Activated CD8-positive, alpha-beta memory T cell treated with anti-CD3 and anti-CD28 coated beads, Interleukin-2, amount 10 ng/mL, durations not matched to agents 7 days and 5 days (primary cell): ENCODE measurements around the gene SBF2. TPM values are rescaled to one million over a fixed set of nuclear protein-coding genes. Genes with fewer than 3 reads are reported as not detected.
"Not testable (repeated sequence)": the region's sequence is repeated elsewhere in the genome, so short reads cannot be mapped to it uniquely, and the experiment has no call there.

Source experiments
- ATAC-seq: fragments of 150-1000 bp; cut with Tn5 transposase; one replicate; pipeline ENCODE4 v1.10.0; 2021; ENCODE audit warnings: moderate library complexity
- CTCF ChIA-PET: fragments of 350-600 bp; sonication (Branson Sonifier 250); formaldehyde crosslinking; loops from one replicate; lab custom pipeline; 2021; ENCODE audit warnings: antibody characterized with exemption; lab: Charles Lee
- DNase-seq: peaks from one replicate; pipeline ENCODE4 v3.0.0-alpha.2; 2020
- H3K27ac Mint-ChIP-seq: one replicate; pipeline ENCODE4 v1.8.0; 2021; ENCODE audit warnings: mild to moderate bottlenecking, mixed read lengths
- H3K27me3 Mint-ChIP-seq: one replicate; pipeline ENCODE4 v1.8.0; 2021; ENCODE audit warnings: mixed read lengths
- H3K36me3 Mint-ChIP-seq: one replicate; pipeline ENCODE4 v1.8.0; 2021; ENCODE audit warnings: mild to moderate bottlenecking, mixed read lengths
- H3K4me1 Mint-ChIP-seq: one replicate; pipeline ENCODE4 v1.8.0; 2021; ENCODE audit warnings: mixed read lengths
- H3K4me3 Mint-ChIP-seq: one replicate; pipeline ENCODE4 v1.8.0; 2021; ENCODE audit warnings: mild to moderate bottlenecking, moderate library complexity, mixed read lengths
- H3K9me3 Mint-ChIP-seq: one replicate; pipeline ENCODE4 v1.8.0; 2022; ENCODE audit warnings: low read depth, mixed read lengths
- total RNA-seq, 2 experiments: library from RNA; stranded (reverse); gene quantifications; one replicate each; pipeline ENCODE4 v1.2.3, GENCODE V29; 2021

Gene SBF2
- total RNA-seq, 2 experiments from 2014 or later, result 4.6 to 8.3 TPM

GRCh38 chr11:10149553-10149952 is 144.5 kb downstream of the SBF2 start:
- DNase-seq (no peak), ATAC-seq (no peak)
- Mint-ChIP-seq H3K36me3 (no peaks in the 10 kb centered on the region), H3K9me3 (peaks cover 5% of the 10 kb centered on the region), H3K4me3 (no peak overlapping the region), H3K27ac (no peak overlapping the region), H3K4me1 (no peaks in the 10 kb centered on the region), H3K27me3 (no peaks in the 10 kb centered on the region)
- CTCF ChIA-PET, result no interaction called here

- Mint-ChIP-seq H3K4me3 (no peak overlapping the region), H3K27ac (no peak overlapping the region), H3K4me1 (no peaks in the 10 kb centered on the region), H3K27me3 (no peaks in the 10 kb centered on the region), H3K9me3 (peaks cover 5% of the 10 kb centered on the region), H3K36me3 (no peaks in the 10 kb centered on the region)
- no peak for ATAC-seq
- CTCF ChIA-PET, result no interaction called here
- DNase-seq, result no peak
Observed at GRCh38 chr11:10147195-10147594, 146.8 kb downstream of the SBF2 start.

- no peaks in the 10 kb centered on the region for H3K27me3 Mint-ChIP-seq
- no peak for DNase-seq
- H3K9me3 Mint-ChIP-seq, result peaks cover 5% of the 10 kb centered on the region
- CTCF ChIA-PET, result no interaction called here
- no peak overlapping the region for H3K4me3 Mint-ChIP-seq
- no peak overlapping the region for H3K27ac Mint-ChIP-seq
- H3K36me3 Mint-ChIP-seq, result no peaks in the 10 kb centered on the region
- no peaks in the 10 kb centered on the region for H3K4me1 Mint-ChIP-seq
- no peak for ATAC-seq
Observed at GRCh38 chr11:10144954-10145353, 149.1 kb downstream of the SBF2 start.

GRCh38 chr11:10139656-10140055 is 154.4 kb downstream of the SBF2 start:
- CTCF ChIA-PET, result no interaction called here
- no peaks in the 10 kb centered on the region for H3K27me3 Mint-ChIP-seq
- H3K4me3 Mint-ChIP-seq, result no peak overlapping the region
- H3K4me1 Mint-ChIP-seq, result no peaks in the 10 kb centered on the region
- peaks cover 3% of the 10 kb centered on the region for H3K36me3 Mint-ChIP-seq
- H3K27ac Mint-ChIP-seq, result no peak overlapping the region
- H3K9me3 Mint-ChIP-seq, result peaks cover 4% of the 10 kb centered on the region
- no peak for DNase-seq
- ATAC-seq, result no peak

- CTCF ChIA-PET, result no interaction called here
- Mint-ChIP-seq H3K4me3 (no peak overlapping the region), H3K27ac (no peak overlapping the region), H3K4me1 (no peaks in the 10 kb centered on the region), H3K9me3 (peaks cover 4% of the 10 kb centered on the region), H3K36me3 (peaks cover 3% of the 10 kb centered on the region), H3K27me3 (no peaks in the 10 kb centered on the region)
- no peak for DNase-seq
- ATAC-seq, result no peak
Observed at GRCh38 chr11:10139143-10139542, 154.9 kb downstream of the SBF2 start.

GRCh38 chr11:10134975-10135481 is 159.0 kb downstream of the SBF2 start:
- CTCF ChIA-PET, result no interaction called here
- Mint-ChIP-seq H3K4me1 (no peaks in the 10 kb centered on the region), H3K36me3 (peaks cover 3% of the 10 kb centered on the region), H3K27ac (no peak overlapping the region), H3K27me3 (no peaks in the 10 kb centered on the region), H3K4me3 (no peak overlapping the region), H3K9me3 (peaks cover 4% of the 10 kb centered on the region)
- no peak for DNase-seq
- no peak for ATAC-seq

- H3K4me3 Mint-ChIP-seq, H3K27me3 Mint-ChIP-seq, CTCF ChIA-PET, ATAC-seq, DNase-seq, H3K4me1 Mint-ChIP-seq, H3K36me3 Mint-ChIP-seq, H3K9me3 Mint-ChIP-seq, H3K27ac Mint-ChIP-seq: not testable (repeated sequence)
Observed at GRCh38 chr11:10134226-10134625, 159.8 kb downstream of the SBF2 start.

- H3K27me3 Mint-ChIP-seq, H3K4me1 Mint-ChIP-seq, CTCF ChIA-PET, DNase-seq, H3K9me3 Mint-ChIP-seq, H3K27ac Mint-ChIP-seq, H3K36me3 Mint-ChIP-seq, ATAC-seq, H3K4me3 Mint-ChIP-seq: not testable (repeated sequence)
Observed at GRCh38 chr11:10133251-10133650, 160.8 kb downstream of the SBF2 start.

GRCh38 chr11:10130875-10131274 is 163.1 kb downstream of the SBF2 start:
- no peak overlapping the region for H3K27ac Mint-ChIP-seq
- H3K9me3 Mint-ChIP-seq, result peaks cover 4% of the 10 kb centered on the region
- ATAC-seq (no peak), DNase-seq (no peak)
- peaks cover 3% of the 10 kb centered on the region for H3K36me3 Mint-ChIP-seq
- no peaks in the 10 kb centered on the region for H3K27me3 Mint-ChIP-seq
- H3K4me1 Mint-ChIP-seq, result no peaks in the 10 kb centered on the region
- H3K4me3 Mint-ChIP-seq, result no peak overlapping the region
- CTCF ChIA-PET, result no interaction called here

GRCh38 chr11:10129184-10129583 is 164.8 kb downstream of the SBF2 start:
- H3K36me3 Mint-ChIP-seq, H3K4me1 Mint-ChIP-seq, H3K4me3 Mint-ChIP-seq, H3K9me3 Mint-ChIP-seq, ATAC-seq, DNase-seq, H3K27me3 Mint-ChIP-seq, CTCF ChIA-PET, H3K27ac Mint-ChIP-seq: not testable (repeated sequence)

- Mint-ChIP-seq H3K36me3 (no peaks in the 10 kb centered on the region), H3K4me1 (peaks cover 3% of the 10 kb centered on the region), H3K9me3 (no peaks in the 10 kb centered on the region), H3K27me3 (no peaks in the 10 kb centered on the region), H3K27ac (no peak overlapping the region), H3K4me3 (no peak overlapping the region)
- no peak for ATAC-seq
- CTCF ChIA-PET, result no interaction called here
- DNase-seq, result no peak
Observed at GRCh38 chr11:10125522-10126133, 168.4 kb downstream of the SBF2 start.

GRCh38 chr11:10122326-10123197 is 171.5 kb downstream of the SBF2 start:
- Mint-ChIP-seq H3K27ac (no peak overlapping the region), H3K4me1 (peaks cover 3% of the 10 kb centered on the region), H3K36me3 (no peaks in the 10 kb centered on the region), H3K4me3 (no peak overlapping the region), H3K9me3 (no peaks in the 10 kb centered on the region), H3K27me3 (no peaks in the 10 kb centered on the region)
- no peak for DNase-seq
- no peak for ATAC-seq
- CTCF ChIA-PET, result no interaction called here

GRCh38 chr11:10118865-10119264 is 175.2 kb downstream of the SBF2 start:
- H3K4me3 Mint-ChIP-seq, result no peak overlapping the region
- no peak for ATAC-seq
- CTCF ChIA-PET, result no interaction called here
- no peaks in the 10 kb centered on the region for H3K27me3 Mint-ChIP-seq
- no peaks in the 10 kb centered on the region for H3K36me3 Mint-ChIP-seq
- no peaks in the 10 kb centered on the region for H3K9me3 Mint-ChIP-seq
- no peak for DNase-seq
- H3K27ac Mint-ChIP-seq, result no peak overlapping the region
- H3K4me1 Mint-ChIP-seq, result peaks cover 6% of the 10 kb centered on the region
